SKM-1 (cell line): ENCODE results near the gene PRDM8.
"Not testable (repeated sequence)": the region's sequence is repeated elsewhere in the genome, so short reads cannot be mapped to it uniquely, and the experiment has no call there.

ENCODE experiments used
- DNase-seq: peaks from one replicate; lab custom pipeline; 2025; ENCODE audit not compliant: unreplicated experiment; lab: John Stamatoyannopoulos, UW

PRDM8 gene

GRCh38 chr4:80225595-80225994, 28.3 kb downstream of the PRDM8 start:
- DNase-seq = no peak

GRCh38 chr4:80226094-80226493, 28.8 kb downstream of the PRDM8 start:
- no peak for DNase-seq

GRCh38 chr4:80228460-80228859, 31.2 kb downstream of the PRDM8 start:
- DNase-seq = no peak

- no peak for DNase-seq
Measured at GRCh38 chr4:80229128-80229527, 31.8 kb downstream of the PRDM8 start.

- no peak for DNase-seq
Measured at GRCh38 chr4:80229590-80229989, 32.3 kb downstream of the PRDM8 start.

- no peak for DNase-seq
Measured at GRCh38 chr4:80231180-80231579, 33.9 kb downstream of the PRDM8 start.

- DNase-seq = no peak
Measured at GRCh38 chr4:80232707-80233370, 35.5 kb downstream of the PRDM8 start.

GRCh38 chr4:80233390-80233789, 36.1 kb downstream of the PRDM8 start:
- no peak for DNase-seq

- no peak for DNase-seq
Measured at GRCh38 chr4:80235451-80235850, 38.1 kb downstream of the PRDM8 start.

GRCh38 chr4:80237992-80238391, 40.7 kb downstream of the PRDM8 start:
- DNase-seq = no peak

- DNase-seq = no peak
Measured at GRCh38 chr4:80239480-80240150, 42.3 kb downstream of the PRDM8 start.

GRCh38 chr4:80240976-80241375, 43.7 kb downstream of the PRDM8 start:
- DNase-seq = no peak

- no peak for DNase-seq
Measured at GRCh38 chr4:80243274-80244018, 46.1 kb downstream of the PRDM8 start.

GRCh38 chr4:80247484-80247883, 50.2 kb downstream of the PRDM8 start:
- DNase-seq = not testable (repeated sequence)

GRCh38 chr4:80249144-80249543, 51.8 kb downstream of the PRDM8 start:
- DNase-seq = no peak

GRCh38 chr4:80252427-80252826, 55.1 kb downstream of the PRDM8 start:
- DNase-seq = no peak

GRCh38 chr4:80252953-80253352, 55.6 kb downstream of the PRDM8 start:
- no peak for DNase-seq

GRCh38 chr4:80253510-80253909, 56.2 kb downstream of the PRDM8 start:
- DNase-seq = no peak
